Lower leg skin (tissue), 4 donors: ENCODE data around the gene LOXHD1. TPM values are rescaled to one million over a fixed set of nuclear protein-coding genes. Genes with fewer than 3 reads are reported as not detected.

Experiments used
- DNase-seq, 2 donors: peaks; one replicate each; pipeline ENCODE4 v3.0.0-alpha.2; 2019; ENCODE audit warnings: low spot score in 2 of 2
- H3K4me3 ChIP-seq: fragments of 200-600 bp; sonication (generic); 2 replicates; pipeline ENCODE4 v1.5.1; 2017; ENCODE audit warnings: mild to moderate bottlenecking, low read depth; ENCODE audit not compliant: poor library complexity, severe bottlenecking
- CTCF ChIP-seq, 3 donors: fragments of 450-650 bp; IDR thresholded peaks; one replicate each; pipeline ENCODE4 v1.5.1; 2016; ENCODE audit warnings: antibody characterized with exemption in 3 of 3, mild to moderate bottlenecking in 3 of 3, moderate library complexity in 2 of 3
- POLR2A ChIP-seq, 2 donors: fragments of 450-650 bp; IDR thresholded peaks; one replicate each; pipeline ENCODE4 v1.6.1; 2016 to 2017; ENCODE audit warnings: antibody characterized with exemption in 2 of 2, mild to moderate bottlenecking in 1 of 2, moderate library complexity in 1 of 2
- WGBS, 2 donors: methylation state at CpG; one replicate each; pipeline ENCODE4 v1.1.5; 2018; 5-methylcytosine and 5-hydroxymethylcytosine counted together
- intact Hi-C: fragments of 100-400 bp; cut with DNase I; formaldehyde crosslinking; loops from one replicate; pipeline ENCODE4 v1.15.0; 2023; ENCODE audit warnings: low total_unique reads
- total RNA-seq, 4 donors: library from RNA; depleted of rRNA; stranded (reverse); fragments of >200 nt; gene quantifications; one replicate each; pipeline ENCODE4 v1.1.0, GENCODE V29; 2016

The LOXHD1 gene
- total RNA-seq, 4 donors from 2014 or later: 0.02 to 0.97 (median 0.32) TPM; not detected in 1

GRCh38 chr18:46668694-46669093 is 11.7 kb upstream of the LOXHD1 start:
- 57 to 67% methylated on average over 6 of the region's 6 CpGs for WGBS, 2 donors
- DNase-seq: no peak
- TF ChIP-seq POLR2A (IDR thresholded peaks at IDR 0.05): no peak
- intact Hi-C loops: no loop called here
- no peak overlapping the region for H3K4me3 ChIP-seq

DNA sequence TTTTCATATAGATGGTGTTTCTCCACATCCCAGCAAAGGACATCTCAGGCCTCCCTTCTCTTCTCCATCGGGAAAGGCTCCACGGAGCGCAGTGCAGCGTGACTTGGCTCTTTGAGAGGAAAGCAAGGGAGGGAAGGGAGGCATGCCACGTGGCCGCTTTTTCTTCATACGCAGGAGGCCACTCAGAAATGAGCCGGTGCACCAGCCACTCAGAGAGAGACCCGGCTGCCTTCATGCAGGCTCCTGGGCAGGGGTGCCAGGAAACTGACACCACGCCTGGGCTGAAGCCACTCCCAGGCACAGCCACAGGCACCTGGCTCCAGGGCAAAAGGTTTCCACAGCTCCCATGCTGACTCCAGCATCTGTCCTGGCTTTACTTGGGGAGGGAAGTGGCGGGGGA is 11.1 kb upstream of the LOXHD1 start:
- no peak for TF ChIP-seq POLR2A (IDR thresholded peaks at IDR 0.05)
- no peak for DNase-seq
- no peak overlapping the region for H3K4me3 ChIP-seq
- intact Hi-C loops: no loop called here
- 67 to 74% methylated on average over 11 of the region's 11 CpGs for whole genome bisulfite sequencing, 2 donors

DNA sequence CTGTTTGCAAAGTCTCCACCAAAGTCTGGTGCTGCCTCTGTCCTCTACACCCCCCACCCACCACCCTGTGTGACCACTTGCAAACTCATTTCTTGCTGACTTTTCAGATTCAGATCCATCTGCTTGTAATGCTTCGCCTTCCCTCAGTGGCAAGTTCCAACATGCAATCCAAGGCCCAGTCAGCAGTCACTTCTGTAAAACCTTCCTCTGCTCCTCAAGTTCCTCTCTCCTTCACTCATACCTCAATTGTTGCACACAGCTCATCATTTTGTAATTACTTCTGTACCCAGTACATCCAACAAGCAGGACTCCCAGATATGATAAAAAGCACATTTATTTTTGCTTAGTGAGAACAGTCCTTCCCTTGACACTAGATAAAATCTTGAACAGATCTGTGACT is 6.5 kb upstream of the LOXHD1 start:
- no peak for TF ChIP-seq POLR2A (IDR thresholded peaks at IDR 0.05)
- TF ChIP-seq CTCF (IDR thresholded peaks at IDR 0.05): no peak
- no peak for DNase-seq
- intact Hi-C loops: no loop called here
- WGBS, 2 donors: 72 to 91% methylated on average over 1 of the region's 1 CpG
- H3K4me3 ChIP-seq: no peak overlapping the region

DNA sequence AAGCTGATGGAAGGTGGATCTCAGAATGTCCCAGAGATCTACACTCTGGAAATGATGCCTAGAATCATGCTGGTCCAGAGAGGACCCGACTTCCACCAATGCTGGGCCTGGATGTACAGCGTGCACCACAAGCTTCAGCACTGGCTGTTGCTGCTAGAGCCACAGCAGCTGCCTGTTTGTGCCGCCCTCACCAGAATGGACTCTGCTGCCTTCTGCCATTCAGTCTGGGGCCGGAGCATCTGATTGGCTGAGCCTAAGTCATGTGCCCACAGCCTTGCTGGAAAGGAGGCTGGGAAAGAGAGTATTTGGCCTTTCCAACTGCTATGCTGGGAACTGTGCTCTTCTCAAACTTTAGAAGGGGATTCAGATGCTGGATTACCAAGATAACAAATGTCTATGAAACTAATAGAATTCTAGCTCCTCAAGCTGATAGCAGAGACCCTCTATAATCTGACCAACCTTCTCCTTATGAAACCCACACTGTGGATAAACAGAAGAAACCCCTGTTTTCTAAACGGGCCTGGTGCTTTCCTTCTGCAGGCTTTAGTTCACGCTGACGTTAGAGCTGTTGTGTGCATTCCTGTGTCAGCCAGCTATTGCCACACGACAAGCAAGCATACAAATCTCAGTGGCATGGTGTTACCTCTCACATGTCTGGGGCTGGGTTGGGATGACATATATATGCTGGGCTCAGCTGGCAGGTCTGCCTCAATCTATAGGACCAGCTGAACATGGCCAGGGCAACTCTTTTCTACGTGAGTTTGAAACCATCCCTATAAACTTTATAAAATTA is 4.1 kb upstream of the LOXHD1 start:
- H3K4me3 ChIP-seq: no peak overlapping the region
- TF ChIP-seq POLR2A (IDR thresholded peaks at IDR 0.05) (no peak), CTCF (IDR thresholded peaks at IDR 0.05) (no peak)
- 78 to 79% methylated on average over 9 of the region's 9 CpGs for WGBS, 2 donors
- intact Hi-C loops: no loop called here
- no peak for DNase-seq

DNA sequence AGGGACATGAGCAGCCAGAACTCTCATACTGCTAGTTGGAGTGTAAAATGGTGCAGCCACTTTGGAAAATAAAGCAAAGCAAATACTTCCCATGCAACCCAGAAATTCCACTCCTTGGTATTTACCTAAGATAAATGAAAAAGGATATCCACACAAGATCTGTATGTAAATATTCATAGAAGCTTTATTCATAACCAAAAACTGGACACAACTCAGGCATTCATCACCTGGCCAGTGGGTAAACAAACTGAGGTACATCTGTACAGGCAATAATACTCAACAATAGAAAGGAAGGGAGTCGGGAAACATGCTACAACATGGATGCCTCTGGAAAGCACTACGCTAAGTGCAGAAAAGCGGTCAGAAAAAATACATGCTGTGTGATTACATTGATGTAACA is 2.5 kb upstream of the LOXHD1 start:
- DNase-seq: no peak
- WGBS, 2 donors: 89 to 95% methylated on average over 3 of the region's 3 CpGs
- intact Hi-C loops: loop anchor here (5.0 kb wide), 1 partner anchor 377 kb away; no protein-coding TSS in a partner anchor
- TF ChIP-seq CTCF (IDR thresholded peaks at IDR 0.05) (no peak), POLR2A (IDR thresholded peaks at IDR 0.05) (no peak)
- no peak overlapping the region for H3K4me3 ChIP-seq

DNA sequence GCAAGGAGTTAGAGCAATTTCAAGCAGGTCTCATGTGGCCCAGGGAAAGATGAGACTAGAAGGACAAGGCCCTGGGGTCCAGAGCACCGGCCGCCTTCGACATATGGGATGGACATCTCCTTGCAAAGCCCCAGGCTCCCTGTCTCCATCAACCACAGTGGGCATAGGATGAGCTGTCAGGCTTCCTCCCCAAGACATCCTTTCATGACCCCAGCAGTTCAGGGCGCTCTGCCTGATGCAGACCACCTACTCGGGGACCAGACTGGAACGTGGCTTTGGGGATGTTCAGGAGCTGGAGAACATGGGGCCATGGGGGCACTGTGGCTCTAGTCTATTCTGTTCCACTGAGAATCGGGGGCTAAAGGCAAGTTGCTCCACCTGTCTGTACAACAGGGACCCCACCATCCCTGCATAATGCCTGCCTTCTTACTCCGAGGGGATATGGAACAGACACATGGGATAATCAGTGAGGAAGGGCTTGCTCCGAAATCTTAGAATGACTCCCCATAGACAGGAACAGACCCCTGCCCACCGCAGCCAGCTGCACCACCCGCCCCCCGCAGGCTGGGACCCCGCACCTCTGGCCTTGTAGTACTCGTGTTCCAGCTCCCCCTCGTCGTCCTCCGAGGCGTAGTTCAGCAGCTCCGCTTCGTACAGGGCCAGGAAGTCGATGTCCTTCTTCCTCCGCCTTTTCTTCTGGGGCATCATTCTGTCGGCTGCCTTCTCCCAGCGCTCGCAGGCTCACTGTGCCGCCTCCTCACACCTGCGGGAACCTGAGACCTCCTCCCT is 500 bp downstream of the LOXHD1 start:
- DNase-seq: no peak
- TF ChIP-seq POLR2A (IDR thresholded peaks at IDR 0.05) (no peak), CTCF (IDR thresholded peaks at IDR 0.05) (no peak)
- intact Hi-C loops: loop anchor here (5.0 kb wide), 1 partner anchor 374 kb away; no protein-coding TSS in a partner anchor
- H3K4me3 ChIP-seq: no peak overlapping the region
- WGBS, 2 donors: 78 to 82% methylated on average over 24 to 27 of the region's 27 CpGs
